CD4-positive, alpha-beta T cell treated with Interleukin-10 for 1 hour (primary cell): ENCODE data around the gene SCRG1.
A peak's percentile ranks its signal among the peaks of the same experiment; 100 is the strongest.

Source experiments
- DNase-seq: peaks from one replicate; pipeline ENCODE4 v3.0.0-alpha.2; 2020

Gene SCRG1

DNA sequence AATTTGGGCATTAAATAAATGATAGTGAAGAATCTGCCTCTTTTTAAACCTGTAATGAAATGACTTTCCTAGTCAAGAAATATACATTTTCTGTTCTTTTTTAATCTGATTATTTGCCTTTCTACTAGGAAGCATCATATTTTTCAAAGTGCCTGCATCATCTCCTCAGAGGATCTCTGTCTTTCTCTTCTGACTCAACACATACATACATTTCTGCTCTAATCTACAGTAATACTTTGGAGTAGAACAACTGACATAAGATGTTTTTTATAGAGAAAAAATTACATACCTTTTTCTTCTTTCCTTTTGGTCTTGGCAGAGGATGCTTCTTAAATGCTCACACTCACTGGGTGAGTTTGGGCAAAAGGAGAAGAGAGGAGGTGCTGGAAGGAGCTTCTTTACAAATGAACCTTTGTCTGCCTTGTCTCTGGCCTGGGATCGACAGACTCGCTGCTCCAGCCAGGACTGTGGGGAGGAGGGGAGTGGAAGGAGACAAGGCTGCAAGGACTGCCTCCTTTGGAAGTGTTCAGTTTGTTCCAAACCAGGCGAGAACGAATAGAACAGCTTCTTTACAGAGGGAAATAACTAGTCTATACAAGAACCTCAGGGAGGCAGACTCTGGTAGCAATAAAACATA, at the start of gene SCRG1:
TSS of gene SCRG1 (minus strand) at position 338 of the 637 bp plus-strand sequence. CDS start 7,702 bp downstream, outside the sequence.
- no peak for DNase-seq

DNA sequence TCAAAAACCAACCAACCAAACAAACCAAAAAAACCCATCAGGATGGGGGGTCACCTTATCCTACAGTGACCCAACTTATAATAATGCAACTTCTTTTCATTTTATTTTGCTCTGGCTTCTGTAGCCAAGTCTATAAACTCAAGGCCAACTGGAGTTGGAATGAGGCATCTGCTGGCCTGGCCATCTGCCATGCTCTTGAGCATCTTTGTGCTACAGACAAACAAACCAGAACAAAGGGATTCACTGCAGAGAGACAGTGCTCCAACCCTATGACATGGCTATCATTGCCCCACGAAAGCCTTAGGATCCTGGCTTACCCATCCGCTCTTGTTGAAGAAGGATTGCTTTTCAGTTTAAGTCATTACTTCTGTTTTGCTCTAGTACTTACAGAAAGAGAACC, 49.2 kb upstream of the SCRG1 start:
- no peak for DNase-seq

GRCh38 chr4:173446416-173446815, 47.5 kb upstream of the SCRG1 start:
- DNase-seq, result no peak

GRCh38 chr4:173443121-173443520, 44.2 kb upstream of the SCRG1 start:
- no peak for DNase-seq

GRCh38 chr4:173442223-173442932, 43.5 kb upstream of the SCRG1 start:
- no peak for DNase-seq

DNA sequence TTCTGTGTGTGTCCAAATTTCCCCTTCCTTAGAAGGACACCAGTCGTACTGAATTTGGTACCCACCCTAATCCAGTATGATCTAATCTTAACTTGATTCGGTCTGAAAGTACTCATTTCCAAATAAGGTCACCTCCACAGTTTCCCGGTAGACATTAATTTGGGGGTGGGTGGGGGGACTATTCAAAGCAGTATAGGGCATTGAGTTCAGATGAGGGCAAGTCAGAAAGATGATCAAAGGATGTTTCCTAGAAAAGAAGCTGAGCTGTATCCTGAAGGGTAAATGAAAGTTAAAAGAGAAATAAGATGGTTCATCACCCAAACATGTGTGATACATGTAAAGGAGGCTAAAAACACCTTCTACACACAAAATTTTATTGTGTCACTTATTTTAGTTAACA, 42.0 kb upstream of the SCRG1 start:
- DNase-seq, result no peak

DNA sequence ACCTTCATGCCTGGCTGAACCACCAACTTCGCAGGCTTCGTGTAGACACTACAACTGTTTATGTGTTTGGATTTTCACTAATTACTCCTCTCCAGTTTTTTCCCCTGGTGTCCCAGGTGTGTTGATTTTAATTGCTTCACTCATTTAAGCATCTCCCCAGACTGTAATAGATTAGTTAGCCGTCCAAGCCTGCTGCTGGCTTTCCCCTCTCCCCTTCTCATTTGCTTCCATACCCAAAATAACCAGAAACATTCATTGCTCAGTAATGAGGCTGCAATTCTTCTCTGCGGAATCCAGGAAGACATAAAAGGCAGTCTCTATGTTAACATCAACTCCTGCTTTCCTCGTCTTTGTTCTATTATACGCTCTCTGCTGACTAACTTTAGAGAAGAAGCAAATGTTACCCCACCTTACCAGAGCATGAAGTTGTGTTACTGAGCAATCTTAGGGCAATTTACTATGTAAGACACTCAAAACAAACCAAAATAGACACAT, 37.9 kb upstream of the SCRG1 start:
- no peak for DNase-seq

DNA sequence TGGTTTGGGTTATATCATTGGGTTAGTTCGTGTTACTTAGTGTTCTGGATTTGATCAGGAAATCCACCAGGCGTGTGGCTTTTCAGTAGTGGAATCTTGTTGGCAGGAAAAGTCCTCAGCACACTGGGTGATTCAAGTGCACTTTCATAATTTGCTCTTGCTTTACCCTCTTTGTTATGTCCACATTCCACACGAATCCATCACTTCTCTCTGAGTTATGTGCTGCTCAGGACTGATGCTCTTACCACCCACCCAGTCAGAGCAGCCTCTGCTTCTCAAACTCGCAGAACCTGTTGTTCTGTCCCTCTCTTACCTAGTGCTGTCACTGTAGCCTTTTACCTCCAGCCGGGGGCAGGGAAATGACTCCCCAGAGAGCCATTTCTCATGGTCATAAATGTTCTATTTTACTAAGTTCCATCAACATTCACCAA, 37.2 kb upstream of the SCRG1 start:
- no peak for DNase-seq

DNA sequence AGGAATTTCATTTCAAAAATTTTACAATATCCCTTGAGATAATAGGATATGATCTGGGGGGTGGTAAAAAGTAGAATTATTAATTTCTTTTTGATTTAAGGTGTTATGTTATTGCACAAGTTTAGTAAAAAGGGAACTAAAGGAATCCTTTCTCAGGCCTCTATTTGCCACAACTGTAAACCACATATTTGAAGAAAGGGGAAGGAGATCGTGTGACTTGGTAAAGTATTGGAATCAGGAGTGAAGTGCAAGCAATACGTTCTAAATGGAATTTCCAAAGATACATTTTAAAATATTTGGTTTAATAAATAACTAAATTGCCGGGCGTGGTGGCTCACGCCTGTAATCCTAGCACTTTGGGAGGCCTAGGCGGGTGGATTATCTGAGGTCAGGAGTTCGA, 35.3 kb upstream of the SCRG1 start:
- DNase-seq, result no peak

DNA sequence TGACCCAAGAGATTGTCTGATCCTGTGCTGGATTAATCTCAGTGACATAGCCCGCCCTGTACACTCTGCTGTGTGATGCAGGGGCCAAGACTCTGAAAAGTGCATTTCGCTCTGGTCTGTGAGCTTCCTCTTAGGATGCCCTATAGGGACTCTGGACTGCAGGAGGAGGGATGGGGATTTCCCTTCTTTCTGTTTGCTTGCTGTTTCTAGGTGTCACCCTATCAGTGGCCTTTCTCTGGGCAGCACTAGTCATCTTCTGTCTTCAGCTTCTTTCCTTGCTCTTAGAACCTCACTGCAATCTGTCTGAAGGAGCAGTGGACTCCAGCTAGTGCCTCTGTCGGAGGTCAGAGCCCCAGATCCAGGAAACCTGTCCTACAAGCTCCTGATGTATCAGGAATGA, 34.5 kb upstream of the SCRG1 start:
- DNase-seq, result no peak

- DNase-seq, result no peak
Observed at GRCh38 chr4:173432430-173432829, 33.5 kb upstream of the SCRG1 start.

- peak; percentile 33 for DNase-seq
Observed at GRCh38 chr4:173426064-173426463, 27.1 kb upstream of the SCRG1 start.

DNA sequence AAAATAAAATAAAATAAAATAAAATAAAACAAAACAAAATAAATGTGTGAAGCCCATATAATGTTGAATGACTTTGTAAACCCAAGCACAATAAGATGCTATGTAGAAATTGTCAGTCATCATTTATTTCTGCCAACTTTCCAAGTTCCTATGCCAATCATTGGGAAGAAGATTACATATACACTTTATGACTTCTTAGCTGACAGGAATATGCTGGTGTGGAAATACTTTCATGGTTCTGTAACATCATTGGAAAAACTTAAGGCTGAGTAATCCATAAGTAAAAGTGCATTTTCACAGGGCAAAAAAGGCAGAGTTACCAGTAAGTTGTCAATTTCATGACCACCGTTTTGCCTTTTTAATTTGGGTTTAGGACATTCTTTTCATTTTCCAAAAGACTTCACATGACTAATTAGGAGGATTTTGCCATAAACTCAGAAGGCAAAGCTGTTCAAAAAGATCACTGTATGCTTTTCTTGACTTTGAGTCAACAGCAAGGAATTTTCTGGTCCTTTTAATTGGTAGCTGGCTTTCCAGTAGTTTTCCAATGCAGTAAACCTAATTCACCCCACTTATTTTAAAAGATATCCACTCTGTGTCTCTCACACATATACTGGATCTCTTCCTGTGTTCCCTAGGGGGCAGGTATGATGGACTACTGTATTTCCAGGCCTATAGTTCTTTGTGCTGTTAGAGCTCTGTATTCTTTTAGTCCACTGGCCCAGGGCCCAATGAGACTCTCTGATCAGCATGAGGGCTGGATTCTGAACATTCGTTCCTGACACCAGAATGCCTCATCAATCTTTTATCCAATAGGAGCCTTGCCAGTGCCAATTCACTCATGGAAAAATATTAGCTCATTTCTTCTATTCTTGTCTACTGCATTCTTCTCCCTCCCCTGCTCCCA, 26.2 kb upstream of the SCRG1 start:
- no peak for DNase-seq

- DNase-seq, result no peak
Observed at GRCh38 chr4:173420801-173421200, 21.9 kb upstream of the SCRG1 start.

- peak; percentile 35 for DNase-seq
Observed at GRCh38 chr4:173420324-173420752, 21.4 kb upstream of the SCRG1 start.

- DNase-seq, result no peak
Observed at GRCh38 chr4:173418639-173419038, 19.7 kb upstream of the SCRG1 start.

DNA sequence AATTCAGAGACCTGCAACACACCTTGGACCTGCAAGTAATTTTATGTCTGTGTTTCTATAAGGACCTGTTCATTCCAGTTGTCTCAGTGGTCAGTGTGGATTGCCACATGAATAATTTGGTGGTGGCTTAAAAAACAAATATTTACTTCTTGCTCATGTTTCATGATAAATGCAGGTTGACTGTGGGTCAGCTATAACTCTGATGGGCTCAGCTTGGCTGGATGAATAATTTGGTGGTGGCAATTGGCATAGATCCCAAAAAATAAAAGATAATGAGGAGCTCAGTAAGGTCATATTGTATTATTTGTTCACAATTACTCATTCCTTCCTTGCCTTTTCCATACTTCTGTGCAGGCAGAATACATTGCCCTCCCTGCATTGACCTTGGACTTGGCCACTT, 18.9 kb upstream of the SCRG1 start:
- DNase-seq, result no peak

DNA sequence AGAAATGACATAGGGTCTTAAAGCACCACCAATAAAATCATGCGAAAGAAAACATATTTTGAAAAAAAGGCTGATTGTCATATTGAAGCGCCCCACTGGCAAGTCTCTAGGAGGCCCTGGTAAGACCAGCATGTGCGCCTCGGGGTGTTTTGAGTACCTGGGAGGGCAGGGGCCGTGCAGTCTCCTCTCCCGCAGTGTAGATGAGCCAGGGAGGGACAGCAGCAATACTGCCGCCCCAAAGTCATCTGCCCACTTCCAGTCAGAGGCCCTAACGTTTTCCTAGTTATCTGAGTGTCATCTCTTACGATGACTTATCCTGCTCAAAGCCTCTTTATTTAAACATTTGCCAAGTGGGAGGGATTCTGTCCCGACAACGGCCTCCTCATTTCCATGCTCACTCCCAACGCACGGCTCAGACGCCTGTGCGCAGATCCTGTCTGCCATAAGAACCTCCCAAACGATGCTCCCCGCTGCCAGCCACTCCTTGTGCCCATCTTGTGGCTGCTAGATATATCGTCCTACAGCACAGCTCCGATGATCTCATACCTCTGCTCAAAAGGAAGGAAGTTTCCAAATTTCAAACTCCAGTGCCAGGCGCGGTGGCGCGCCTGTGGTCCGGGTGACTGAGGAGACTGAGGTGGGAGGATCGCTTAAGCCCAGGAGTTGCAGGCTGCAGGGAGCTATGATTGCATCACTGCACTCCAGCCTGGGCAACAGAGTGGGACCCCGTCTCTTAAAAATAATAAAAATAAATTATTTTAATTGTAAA, 17.2 kb upstream of the SCRG1 start:
- no peak for DNase-seq

DNA sequence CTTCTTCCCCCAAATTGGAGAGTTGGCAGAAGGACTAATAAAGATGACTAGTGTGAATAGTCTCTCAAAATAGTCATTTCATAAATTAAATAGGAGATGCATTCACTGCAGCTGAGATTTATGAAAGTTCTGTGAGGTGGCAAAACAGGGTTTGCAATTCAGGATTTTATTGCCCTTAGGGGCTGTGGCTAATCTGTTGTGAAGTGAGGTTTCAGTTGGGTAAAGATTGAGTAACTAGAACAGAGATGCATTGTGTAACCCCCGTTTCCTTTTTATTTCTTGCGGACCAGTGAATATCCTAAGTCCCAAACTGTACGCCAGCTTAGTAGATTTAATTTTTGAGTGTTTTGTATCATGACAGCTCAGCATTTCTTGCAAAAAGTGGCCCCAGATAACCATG, 16.2 kb upstream of the SCRG1 start:
- DNase-seq, result no peak

- DNase-seq, result no peak
Observed at GRCh38 chr4:173414456-173414855, 15.5 kb upstream of the SCRG1 start.

- DNase-seq, result no peak
Observed at GRCh38 chr4:173413036-173413435, 14.1 kb upstream of the SCRG1 start.

GRCh38 chr4:173411106-173411693, 12.3 kb upstream of the SCRG1 start:
- DNase-seq, result no peak
